GM19025 (cell line): ENCODE data around the gene TSHR.
"Not testable (repeated sequence)": the region's sequence is repeated elsewhere in the genome, so short reads cannot be mapped to it uniquely, and the experiment has no call there.

Experiments used
- ATAC-seq: cut with Tn5 transposase; IDR thresholded peaks from one replicate; pipeline ENCODE4 v1.9.1; 2021; ENCODE audit warnings: mild to moderate bottlenecking, low read depth, moderate library complexity; ENCODE audit not compliant: unreplicated experiment

The TSHR gene

GRCh38 chr14:80948291-80948690 is 7.1 kb upstream of the TSHR start:
- no peak for ATAC-seq

- ATAC-seq, result no peak
Observed at GRCh38 chr14:80951491-80951890, 3.9 kb upstream of the TSHR start.

GRCh38 chr14:80953211-80953610 is 2.2 kb upstream of the TSHR start:
- ATAC-seq, result not testable (repeated sequence)

- ATAC-seq, result no peak
Observed at GRCh38 chr14:80954687-80955299, 628 bp upstream of the TSHR start.

- no peak for ATAC-seq
Observed at GRCh38 chr14:80956102-80956501, 681 bp downstream of the TSHR start.

- ATAC-seq, result no peak
Observed at GRCh38 chr14:80956922-80957321, 1.5 kb downstream of the TSHR start.

GRCh38 chr14:80957613-80958012 is 2.2 kb downstream of the TSHR start:
- no peak for ATAC-seq

GRCh38 chr14:80958226-80958625 is 2.8 kb downstream of the TSHR start:
- no peak for ATAC-seq

- ATAC-seq, result no peak
Observed at GRCh38 chr14:80958939-80959338, 3.5 kb downstream of the TSHR start.

- peak; percentile 96 for ATAC-seq
Observed at GRCh38 chr14:80959496-80959895, 4.1 kb downstream of the TSHR start.

GRCh38 chr14:80965037-80965436 is 9.6 kb downstream of the TSHR start:
- no peak for ATAC-seq

- no peak for ATAC-seq
Observed at GRCh38 chr14:80973931-80974641, 18.7 kb downstream of the TSHR start.

GRCh38 chr14:80974679-80975078 is 19.3 kb downstream of the TSHR start:
- no peak for ATAC-seq

- peak; percentile 50 for ATAC-seq
Observed at GRCh38 chr14:80977221-80977620, 21.8 kb downstream of the TSHR start.

- ATAC-seq, result no peak
Observed at GRCh38 chr14:80978403-80978802, 23.0 kb downstream of the TSHR start.

GRCh38 chr14:80979951-80980350 is 24.5 kb downstream of the TSHR start:
- no peak for ATAC-seq

- ATAC-seq, result no peak
Observed at GRCh38 chr14:80981156-80981555, 25.7 kb downstream of the TSHR start.

GRCh38 chr14:80981673-80982072 is 26.3 kb downstream of the TSHR start:
- no peak for ATAC-seq

- ATAC-seq, result no peak
Observed at GRCh38 chr14:80982711-80983110, 27.3 kb downstream of the TSHR start.

GRCh38 chr14:80987235-80988032 is 32.0 kb downstream of the TSHR start:
- no peak for ATAC-seq

- no peak for ATAC-seq
Observed at GRCh38 chr14:80988192-80988591, 32.8 kb downstream of the TSHR start.
